HG02571 (cell line): ENCODE measurements around the gene KRT73.
"Not testable (repeated sequence)": the region's sequence is repeated elsewhere in the genome, so short reads cannot be mapped to it uniquely, and the experiment has no call there.

Source experiments
- ATAC-seq: cut with Tn5 transposase; IDR thresholded peaks from one replicate; pipeline ENCODE4 v1.9.1; 2021; ENCODE audit warnings: mild to moderate bottlenecking, moderate library complexity; ENCODE audit not compliant: unreplicated experiment

KRT73 gene

DNA sequence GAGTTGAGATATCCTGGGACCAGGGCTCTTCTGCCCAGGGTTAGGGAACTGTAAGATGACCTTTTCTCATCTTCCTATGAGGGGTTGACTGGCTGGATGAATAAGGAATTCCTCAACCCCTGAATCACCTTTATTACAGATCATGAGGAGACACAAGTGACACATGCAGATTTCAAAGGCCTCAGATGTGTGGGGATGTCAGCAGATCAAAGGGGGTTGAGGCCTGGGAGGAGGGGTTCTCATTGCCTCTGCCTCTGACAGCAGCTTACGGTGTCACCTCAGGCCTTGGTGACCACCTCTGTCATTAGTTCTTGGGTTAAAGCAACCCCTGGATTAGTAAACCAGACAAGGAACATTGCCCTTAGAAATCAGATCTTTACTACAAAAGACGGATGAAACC is 15.0 kb downstream of the KRT73 start:
- no peak for ATAC-seq

DNA sequence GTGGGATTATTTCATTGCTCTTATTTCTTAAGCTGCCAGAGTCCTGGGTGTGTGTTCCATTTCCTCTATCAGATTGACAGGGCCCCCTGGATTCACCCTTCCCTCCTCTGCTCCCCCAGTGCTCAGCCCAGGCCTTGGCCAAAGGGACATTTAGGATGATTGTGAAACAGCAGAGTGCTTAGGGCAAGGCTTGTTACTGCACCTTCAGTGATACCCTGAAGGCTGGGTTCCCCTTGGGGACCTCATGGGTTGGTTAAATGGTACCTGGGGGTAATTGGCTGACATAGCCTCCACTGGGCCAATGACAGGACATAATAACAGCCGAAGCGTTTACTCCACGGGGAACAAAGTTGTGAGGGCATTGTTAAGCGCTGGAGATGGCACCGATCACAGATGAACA is 15.8 kb downstream of the KRT73 start:
- no peak for ATAC-seq

DNA sequence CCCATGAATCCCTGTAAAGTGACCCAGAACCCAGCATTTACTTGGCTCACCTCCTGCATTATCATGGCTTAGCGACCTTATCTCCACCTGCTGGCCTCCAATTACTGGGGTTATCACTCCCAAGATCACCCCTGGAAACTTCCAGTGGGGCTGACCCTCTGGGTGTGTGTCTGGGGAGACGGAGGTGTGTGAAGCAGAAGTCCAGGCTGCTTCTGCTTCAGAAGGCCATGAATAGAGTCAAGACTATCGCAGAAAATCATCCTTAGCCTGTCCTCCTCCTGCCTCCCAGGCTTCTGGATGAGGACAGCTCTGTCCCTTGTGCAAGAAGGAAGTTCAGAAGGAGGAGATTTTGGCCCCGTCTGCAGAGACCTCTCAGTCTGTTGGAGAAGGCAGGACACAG is 16.7 kb downstream of the KRT73 start:
- no peak for ATAC-seq

DNA sequence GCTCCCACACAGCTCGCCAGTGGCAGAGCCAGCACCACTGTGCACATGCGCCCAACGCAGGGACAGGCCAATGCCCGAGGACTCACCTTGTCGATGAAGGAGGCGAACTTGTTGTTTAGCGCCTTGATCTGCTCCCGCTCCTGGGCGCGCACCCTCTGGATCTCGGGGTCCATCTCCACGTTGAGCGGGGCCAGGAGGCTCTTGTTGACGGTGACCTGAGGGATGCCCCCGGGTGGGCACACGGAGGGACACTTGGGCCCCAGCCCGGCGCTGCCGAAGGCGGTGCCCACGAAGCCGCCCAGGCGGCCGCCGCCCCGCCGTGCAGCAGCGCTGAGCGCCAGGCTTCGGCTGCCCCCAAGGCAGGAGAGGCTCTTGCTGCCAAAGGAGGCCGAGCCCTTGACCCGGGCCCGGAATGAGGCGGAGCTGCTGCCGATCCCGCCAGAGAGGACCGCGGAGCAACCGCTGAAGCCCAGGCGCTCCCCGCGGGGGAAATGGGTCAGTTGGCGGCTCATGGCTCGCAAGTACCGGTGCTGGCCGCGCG is 17.3 kb downstream of the KRT73 start, which contains the start of gene KRT72:
Gene KRT72, minus strand, starts transcription at position 523 of the 541 bp plus-strand sequence. Its CDS starts 11 bp downstream, at position 512.
- no peak for ATAC-seq

DNA sequence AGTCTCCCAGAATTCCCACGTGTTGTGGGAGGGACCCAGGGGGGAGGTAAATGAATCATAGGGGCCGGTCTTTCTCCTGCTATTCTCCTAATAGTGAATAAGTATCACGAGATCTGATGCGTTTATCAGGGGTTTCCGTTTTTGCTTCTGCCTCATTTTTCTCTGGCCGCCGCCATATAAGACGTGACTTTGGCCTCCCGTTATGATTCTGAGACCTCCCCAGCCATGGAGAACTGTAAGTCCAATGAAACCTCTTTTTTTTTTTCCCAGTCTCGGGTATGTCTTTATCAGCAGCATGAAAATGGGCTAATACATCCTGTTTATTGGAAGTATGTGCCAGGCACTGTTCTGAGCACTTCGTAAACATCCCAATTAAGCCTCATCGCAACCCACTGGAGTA is 17.9 kb downstream of the KRT73 start:
- no peak for ATAC-seq

DNA sequence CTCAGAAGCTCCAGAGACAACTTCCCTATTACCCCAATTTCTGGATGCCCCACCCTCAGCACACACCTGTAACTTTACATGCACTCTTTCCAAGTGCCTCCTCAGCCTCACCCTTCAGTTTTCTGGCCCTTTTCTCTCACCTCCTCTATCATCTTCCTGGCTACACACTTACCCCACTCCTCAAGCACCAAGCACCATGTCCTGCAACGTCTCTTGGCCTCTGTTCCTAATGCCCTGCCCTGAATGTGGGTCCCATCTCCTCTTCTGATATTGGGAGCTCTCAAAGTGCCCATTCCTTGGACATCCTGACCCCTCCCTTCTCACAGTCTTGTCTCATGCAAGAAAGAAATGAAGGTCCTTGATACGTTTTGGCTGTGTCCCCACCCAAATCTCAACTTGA is 18.3 kb downstream of the KRT73 start:
- ATAC-seq, result no peak

DNA sequence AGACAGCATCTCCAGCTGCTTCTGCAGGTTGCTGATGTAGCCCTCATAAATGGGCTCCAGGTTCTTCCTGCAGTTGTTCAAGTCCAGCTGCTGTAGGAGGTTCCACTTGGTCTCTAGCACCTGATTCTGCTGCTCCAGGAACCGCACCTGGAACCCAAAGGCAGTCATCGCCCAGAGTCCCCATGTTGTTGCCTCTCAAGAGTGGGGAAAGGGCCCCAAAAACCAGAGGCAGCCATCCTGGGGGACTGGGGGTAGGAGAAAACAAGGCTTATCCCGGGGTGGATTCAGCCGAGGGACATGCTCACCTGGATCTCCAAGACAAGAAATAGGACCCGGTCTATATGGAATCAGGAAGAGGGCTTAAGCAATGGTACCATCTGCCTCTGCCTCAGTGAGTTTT is 19.4 kb downstream of the KRT73 start:
- ATAC-seq, result no peak

DNA sequence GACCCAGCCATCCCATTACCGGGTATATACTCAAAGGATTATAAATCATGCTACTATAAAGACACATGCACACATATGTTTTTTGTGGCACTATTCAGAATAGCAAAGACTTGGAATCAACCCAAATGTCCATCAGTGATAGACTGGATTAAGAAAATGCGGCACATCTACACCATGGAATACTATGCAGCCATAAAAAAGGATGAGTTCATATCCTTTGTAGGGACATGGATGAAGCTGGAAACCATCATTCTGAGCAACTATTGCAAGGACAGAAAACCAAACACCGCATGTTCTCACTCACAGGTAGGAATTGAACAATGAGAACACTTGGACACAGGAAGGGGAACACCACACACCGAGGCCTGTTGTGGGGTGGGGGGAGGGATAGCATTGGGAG is 24.1 kb downstream of the KRT73 start:
- not testable (repeated sequence) for ATAC-seq

DNA sequence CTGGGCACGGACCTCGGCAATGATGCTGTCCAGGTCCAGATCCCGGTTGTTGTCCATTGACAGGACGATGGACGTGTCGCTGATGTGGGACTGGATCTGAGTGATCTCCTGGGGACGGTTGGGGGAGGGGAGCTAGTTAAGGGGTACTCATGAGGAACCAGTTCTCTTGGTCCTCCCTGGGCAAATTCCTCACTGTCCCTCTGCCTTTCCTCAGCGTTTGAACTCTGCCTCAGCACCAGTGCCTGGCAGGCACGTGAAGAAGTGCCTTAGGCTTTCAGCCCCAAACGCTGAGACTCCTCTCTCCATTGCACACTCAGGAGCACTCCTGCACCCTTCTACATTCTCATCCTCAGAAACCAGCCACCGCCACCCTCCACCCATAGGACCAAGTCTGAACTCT is 26.8 kb downstream of the KRT73 start:
- ATAC-seq, result no peak

DNA sequence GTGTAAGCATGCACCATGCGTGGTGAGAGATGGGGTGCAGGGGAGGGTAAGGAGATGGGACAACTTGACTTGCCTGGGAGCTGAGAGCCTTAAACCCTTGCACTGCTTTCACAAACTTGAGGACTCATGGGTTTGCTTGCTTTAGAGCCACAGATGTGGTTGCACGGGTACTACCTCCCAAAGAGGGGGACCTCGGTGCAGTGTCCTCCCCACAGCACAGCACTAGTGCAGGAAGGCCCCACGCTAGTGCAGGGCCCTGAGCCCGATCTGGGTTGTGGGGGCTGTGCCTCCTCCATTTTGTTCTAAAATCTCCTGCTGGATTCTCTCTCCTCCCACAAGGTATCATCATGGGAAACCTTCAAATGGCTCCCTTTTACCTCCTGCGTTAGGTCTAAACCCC is 28.3 kb downstream of the KRT73 start:
- no peak for ATAC-seq

DNA sequence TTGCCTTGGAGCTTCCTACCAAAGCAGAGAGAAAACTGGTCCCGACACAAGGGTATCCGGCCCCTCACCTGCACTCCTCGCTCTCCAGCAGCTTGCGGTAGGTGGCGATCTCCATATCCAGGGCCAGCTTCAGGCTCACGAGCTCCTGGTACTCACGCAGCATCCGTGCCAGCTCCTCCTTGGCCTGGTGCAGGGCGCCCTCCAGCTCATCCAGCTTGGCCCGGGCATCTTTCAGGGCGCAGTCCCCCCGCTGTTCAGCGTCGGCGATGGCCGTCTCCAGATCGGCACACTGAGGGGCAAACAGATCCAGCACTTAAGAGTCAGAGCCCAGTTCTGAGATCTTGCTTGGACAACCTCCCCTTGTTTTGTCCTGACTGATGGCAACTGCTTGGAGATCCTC is 30.8 kb downstream of the KRT73 start:
- ATAC-seq, result no peak

DNA sequence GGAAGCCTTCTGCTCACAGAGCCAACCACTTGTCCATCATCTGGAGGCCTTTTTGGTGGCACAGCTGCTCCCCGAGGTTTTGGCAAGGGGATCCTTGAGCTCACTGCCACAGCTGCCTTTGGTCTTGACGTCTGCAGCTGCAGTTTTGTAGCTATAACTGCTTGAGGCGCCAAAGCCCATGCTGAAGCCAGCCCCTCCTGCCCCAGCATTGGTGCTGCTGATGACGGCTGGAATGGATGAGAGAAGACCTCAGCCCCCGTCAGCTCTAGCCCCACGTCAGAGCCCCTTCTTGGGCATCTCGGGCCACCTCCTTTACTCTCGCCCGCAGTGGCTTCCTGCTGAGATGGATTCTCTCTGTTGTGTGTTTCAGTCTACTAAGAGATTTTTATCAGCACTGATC is 32.4 kb downstream of the KRT73 start:
- ATAC-seq, result no peak

DNA sequence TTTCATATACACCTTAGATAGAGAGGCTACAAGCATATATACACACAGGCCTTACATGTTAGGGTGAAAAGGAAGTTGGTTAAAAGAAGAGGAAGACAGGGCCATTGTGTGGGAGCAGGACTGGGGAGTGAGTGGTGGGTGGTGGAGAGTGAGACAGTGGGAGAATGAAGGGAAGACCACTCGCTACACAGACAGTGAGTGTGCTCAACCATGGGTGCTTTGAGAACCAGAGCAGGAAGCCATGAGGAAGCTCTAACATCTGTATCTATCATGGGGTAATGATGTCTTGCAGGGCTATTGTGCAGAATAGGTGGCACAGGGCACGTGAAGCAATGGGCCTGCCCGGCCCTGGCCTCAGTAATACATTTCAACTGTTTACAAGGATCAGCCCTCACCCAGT is 33.3 kb downstream of the KRT73 start:
- ATAC-seq, result no peak

DNA sequence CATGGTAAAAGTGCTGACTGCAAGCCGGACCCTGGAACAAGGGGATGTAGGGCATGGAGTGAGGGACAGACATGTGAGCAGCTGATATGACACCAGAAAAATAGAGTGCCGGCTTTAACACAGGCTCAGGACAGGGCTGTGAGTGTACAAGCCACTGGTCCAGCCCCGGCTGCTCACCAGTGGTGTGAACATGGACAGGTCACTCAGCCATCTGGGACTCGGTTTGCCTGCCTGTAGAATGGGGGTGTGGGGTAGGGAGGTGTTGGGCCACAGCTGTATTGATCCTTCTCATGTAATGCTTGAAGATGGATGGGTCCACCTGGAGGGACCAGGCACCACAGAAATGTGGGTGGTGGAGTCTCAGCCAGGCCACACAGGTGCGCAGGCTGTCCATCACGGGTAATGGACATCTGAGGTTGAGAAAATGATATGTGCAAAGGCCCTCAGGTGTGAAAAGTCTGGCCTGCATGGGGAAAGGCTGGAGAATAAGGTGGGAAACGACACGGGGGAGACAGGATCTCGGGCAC is 34.1 kb downstream of the KRT73 start:
- no peak for ATAC-seq

DNA sequence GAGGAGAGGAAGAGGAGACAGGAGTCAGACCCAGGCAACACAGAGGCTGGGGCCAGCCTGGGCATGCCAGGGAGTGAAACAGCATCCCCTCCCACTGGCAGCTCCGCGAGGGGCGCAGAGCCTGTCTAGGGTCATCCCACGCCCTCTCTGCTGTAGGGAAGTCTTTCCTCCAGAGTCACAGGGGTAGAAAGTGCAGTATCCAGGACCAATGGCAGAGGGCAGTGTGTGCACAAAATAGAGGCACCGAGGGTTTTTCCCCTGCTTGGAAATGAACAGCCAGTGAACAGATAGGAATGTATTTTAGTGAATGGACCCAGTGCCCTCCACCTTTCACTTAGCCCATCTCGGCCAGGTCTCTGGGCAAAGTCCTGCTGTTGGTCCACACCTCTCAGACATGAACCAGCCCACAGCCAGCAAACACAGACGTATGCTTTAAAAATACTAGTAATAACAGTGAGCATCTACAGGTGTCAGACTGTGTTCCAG is 35.3 kb downstream of the KRT73 start:
- ATAC-seq, result no peak

DNA sequence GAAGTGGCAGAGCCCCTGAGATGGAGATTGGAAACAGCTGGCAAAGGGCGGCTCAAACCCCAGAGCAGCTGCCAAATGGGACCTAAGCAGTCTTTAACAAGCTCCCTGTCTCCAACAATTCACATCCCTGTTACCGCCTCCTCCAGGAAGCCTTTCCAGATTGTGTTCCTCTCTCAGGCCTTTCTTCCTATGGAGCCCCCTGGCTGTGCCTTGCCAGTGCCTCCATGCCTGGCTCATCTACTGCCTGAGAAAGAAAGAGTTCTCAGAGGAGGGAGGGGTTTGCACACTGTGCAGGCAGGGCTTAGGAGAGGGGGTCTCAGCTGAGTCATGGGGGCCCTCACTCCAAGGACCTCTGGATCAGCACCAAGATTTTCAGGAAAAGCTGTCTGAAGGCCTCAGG is 35.9 kb downstream of the KRT73 start:
- ATAC-seq, result no peak

DNA sequence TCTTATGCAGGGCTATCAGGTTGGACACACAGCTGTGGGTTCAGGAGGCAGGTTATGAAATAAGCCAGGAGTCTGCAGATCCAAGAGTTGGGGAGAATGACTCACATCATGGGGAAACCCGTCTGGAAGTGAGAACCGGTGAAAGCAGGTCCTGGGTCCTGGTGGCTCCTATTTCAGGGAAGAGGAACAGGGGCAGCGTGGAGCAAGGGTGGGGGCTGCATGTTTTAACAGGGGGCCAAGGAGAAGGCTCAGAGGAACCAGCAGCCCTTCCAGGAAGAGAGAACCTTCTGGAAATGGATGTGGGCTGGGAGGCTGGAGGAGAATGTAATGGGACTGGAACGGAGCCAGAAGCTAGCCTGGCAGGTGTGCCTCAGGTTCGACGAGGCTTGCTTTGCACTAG is 36.9 kb downstream of the KRT73 start:
- ATAC-seq, result no peak

DNA sequence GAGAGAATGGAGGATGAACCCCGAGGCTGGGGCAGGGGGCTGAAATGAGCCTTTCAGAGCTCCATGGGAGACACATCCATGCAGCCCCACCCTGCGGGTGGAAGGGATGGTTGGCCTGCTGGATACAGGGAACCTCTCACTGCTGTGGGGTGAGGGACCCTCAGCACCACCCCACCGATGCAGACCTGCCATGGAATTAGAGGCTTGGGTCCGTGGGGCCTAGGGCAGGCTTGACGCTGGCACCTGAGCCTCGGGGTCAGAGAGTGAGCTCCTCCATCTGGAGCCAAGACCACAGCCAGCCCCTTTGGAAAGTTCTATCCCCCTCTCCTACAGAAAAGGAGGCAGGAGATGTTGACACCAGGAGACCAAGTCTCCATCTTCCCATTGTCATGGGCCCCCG is 37.3 kb downstream of the KRT73 start:
- ATAC-seq, result no peak

DNA sequence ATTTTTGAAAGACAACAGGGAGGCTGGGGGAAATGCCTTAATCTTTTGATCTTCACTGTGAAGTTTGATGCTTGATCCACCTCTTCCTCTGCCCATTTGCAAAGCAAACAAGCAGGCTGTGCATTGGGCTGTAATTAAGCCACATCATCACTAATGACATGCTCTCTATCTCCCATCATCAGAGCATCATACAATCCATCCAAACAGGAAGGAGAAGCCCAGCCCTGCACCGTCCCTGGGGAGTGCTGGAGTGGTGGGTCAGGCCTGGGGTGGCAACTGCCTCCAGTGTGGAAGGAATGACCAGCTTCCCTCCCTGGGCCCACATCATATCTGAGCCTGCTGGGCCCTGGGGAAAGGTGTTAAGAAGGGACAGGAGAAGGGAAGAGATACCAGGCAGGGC is 37.9 kb downstream of the KRT73 start:
- no peak for ATAC-seq

DNA sequence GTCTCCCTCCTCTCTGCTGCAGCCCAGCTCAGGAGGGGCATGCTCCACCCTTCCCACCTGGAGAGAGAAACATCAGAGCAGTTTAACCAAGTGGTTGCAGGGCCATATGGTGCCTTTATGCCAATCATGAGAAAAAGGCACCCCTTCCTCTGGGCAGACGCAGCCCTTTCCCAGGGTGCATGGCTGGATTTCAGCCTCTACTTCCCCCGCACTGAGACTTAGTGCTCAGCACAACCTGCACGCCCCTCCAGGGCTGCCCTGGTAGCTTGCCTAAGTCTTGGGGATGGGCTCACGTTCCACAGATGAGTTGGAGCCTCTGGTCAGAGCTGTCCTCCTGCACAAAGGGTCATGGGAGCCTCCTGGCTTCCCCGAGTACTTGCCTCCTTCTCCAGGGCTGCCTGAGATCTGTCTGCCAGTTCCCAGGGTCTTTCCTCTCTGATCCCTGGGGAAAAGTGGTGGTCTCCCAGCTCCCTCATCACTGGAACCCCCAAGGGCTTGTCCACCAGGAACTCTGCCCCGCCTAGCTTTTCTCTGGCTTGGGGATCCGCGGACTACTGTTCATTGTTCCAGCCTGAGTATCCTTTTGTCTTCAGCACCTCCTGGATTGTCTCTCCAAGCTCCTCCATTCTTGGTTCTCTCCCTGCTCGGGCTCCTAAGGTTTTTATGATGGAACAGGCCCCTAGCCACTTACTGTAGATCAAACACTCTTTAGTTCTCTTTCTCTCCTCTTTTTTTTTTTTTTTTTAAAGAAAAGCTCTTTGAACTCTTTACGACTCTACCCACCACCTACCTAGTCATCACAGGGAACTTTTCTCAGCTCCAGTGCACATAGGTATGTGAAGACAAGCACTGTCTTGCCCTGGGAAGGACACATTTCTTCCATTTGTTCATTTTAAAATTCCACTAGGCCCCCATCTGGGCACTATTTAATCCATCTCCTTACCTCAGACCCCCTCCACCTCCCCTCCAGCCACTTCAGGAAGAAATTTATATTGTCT is 38.6 kb downstream of the KRT73 start:
- no peak for ATAC-seq

DNA sequence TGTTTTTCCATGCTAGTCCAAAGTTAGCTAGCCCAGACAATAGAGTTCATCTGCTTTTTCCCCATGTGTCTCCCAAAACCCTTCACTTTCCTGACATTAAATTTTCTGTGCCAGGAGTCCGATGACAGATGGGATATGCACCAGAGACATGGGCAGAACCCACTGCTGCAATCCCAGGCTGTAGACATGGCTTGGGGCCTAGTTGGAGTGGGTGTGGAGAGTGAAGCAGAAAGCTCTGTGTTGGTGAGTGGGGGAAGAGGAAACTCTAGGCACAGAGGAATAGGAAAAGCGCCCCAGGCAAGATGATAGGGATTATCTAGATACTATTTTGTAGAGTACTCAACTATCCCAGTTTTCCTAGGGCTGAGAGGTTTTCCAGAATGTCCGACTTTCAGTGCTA is 39.9 kb downstream of the KRT73 start:
- ATAC-seq, result no peak

DNA sequence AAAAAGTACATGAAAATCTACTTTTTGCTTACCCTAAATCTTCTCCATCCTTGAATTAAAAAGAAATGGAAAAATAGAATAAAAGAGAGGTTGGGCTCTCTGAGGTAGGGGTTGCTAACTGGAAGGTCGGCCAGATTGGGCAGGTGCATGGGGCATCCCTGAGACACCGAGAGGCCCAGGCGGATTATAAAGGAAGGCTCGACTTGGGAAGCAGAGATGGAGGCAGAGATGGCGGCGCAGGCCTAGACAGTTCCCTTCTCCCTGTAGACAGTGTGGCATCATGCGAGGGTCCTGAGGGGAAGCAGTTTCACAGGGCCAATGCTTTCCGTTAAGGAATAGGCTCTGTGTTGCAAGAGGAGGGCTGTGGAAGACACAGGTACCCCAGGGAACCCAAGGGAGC is 41.0 kb downstream of the KRT73 start:
- no peak for ATAC-seq
